GM18505 (cell line): ENCODE results near the gene RASL10A.

ENCODE experiments used
- ATAC-seq: cut with Tn5 transposase; IDR thresholded peaks from one replicate; pipeline ENCODE4 v1.9.1; 2021; ENCODE audit not compliant: unreplicated experiment
- POLR2A ChIP-seq: IDR thresholded peaks from 4 replicates; pipeline ENCODE4 v1.6.1; 2011; ENCODE audit warnings: borderline replicate concordance; ENCODE audit not compliant: insufficient read depth, insufficient read length; ENCODE audit errors: extremely low read depth

The RASL10A gene

GRCh38 chr22:29309332-29310064 is 6.0 kb downstream of the RASL10A start:
- TF ChIP-seq POLR2A: no peak
- ATAC-seq: no peak

GRCh38 chr22:29308791-29309262 is 6.7 kb downstream of the RASL10A start:
- no peak for ATAC-seq
- no peak for TF ChIP-seq POLR2A

- no peak for ATAC-seq
- TF ChIP-seq POLR2A: no peak
These were observed 7.2 kb downstream of the RASL10A start for GRCh38 chr22:29308148-29308790.

GRCh38 chr22:29307596-29308147 is 7.8 kb downstream of the RASL10A start:
- no peak for ATAC-seq
- TF ChIP-seq POLR2A: no peak

DNA sequence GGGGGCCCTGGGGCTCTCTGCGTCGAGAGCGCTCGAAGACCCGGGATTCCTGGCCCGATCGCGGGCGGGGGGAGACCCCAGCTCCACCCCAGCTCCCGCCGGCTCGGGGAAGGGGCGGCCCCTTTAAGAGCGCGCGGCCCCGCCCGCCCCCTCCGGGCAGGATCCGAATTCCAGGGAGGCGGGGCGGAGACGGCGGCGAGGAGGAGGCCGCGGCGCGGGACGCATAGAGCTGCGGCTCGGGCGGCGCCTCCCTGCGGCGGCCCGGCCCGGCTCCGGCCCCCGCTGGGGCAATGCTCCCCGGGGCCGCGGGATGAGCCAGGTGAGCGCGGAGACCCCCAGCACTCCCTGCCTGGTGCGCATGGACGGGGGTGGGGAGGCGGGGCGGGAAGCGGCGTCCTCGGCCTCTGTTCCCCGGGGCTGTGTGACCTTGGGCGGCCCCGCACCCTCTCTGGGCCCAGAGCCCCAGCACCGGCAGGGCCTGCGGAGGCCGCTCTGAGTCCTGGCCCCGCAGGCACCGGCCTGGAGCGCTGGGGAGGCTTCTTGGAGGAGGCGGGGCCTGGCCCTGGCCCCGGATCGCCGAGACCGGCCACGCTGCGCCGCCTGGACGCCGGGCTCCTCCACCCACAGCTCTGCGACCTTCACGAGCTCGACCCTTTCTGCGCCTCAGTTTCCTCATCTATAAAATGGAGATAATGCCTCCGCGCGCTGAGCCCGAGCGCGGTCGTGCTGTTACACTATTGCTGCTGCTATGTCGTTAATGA is 8.5 kb downstream of the RASL10A start:
- TF ChIP-seq POLR2A: no peak
- no peak for ATAC-seq

DNA sequence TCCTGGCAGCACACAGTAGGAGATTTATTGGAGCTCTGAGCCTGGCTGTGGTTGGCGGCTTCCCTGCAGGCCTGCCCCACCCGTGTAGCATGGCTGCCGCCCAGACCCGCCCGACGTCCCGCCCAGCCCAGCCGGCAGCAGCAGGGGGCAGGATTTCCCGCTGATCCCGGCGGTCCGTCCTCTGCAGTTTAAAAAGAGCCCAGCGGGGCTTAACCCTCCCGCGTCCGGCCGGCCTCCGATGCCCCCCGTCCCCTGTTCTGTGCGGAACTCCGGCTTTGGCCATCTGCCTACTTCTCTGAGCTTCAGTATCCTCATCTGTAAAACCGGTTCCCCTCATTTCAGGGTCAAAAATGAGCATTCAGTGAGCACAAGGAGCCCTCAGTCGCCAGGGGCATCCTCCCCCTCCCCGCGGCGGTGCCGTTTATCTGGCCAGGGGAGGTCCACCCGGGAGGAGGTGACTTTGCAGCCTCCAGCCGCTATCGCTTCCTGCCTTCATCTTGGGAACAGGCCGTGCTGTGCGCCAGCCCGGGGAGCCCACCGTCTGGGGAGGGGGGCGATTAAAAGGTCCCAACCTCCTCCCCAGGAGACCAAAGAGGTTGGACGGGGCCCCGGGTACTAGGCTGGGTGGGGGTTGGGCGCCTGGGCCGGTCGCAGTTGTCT is 9.2 kb downstream of the RASL10A start, which contains the start of gene GAS2L1:
TSS of gene GAS2L1 (plus strand) at position 476 of the 660 bp plus-strand sequence. CDS start 1,456 bp downstream, outside the sequence.
- TF ChIP-seq POLR2A: no peak
- no peak for ATAC-seq

GRCh38 chr22:29305836-29306174 is 9.7 kb downstream of the RASL10A start:
- no peak for ATAC-seq
- no peak for TF ChIP-seq POLR2A

DNA sequence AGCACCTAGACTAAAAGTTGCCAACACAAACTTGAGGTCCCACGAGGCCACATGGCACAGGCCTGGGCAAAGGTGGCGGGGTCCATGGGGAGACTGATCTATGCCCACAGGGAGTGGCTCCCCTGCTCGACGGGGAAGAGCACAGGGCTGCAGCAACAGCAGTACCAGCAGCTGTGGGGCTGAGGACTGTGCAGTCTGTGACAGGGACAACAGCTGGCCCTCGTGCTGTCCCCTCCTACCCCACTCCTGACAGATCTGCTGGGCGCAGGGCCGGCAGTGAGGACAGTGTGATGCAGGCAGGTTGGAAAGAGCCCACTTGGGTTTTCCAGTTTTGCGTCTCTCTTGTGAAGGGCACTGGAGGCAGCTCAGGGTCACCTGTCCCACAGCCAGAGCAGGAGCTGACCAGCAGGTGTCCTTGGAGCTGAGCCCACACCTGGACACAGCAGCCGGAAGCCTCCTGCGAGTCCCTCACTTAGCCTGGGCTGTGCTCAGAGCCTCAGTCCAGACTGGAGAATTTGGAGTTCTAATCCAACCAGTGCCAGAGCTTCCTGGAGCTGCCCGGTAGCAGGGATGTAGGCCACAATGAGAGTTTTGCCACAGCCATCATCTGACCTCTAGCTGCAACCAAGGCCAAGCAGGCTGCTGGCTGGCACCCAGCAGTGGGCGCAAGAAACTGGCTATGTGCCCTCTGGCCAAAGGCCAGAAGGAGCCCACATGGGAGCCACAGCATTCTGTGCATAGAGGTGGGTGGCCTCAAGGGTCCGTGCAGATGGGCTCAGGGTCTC is 12.6 kb downstream of the RASL10A start:
- no peak for ATAC-seq

GRCh38 chr22:29302402-29302680 is 13.2 kb downstream of the RASL10A start:
- no peak for ATAC-seq
- TF ChIP-seq POLR2A: no peak

More for the DNA sequence above, 12.6 kb downstream of the RASL10A start:
- no peak for TF ChIP-seq POLR2A

DNA sequence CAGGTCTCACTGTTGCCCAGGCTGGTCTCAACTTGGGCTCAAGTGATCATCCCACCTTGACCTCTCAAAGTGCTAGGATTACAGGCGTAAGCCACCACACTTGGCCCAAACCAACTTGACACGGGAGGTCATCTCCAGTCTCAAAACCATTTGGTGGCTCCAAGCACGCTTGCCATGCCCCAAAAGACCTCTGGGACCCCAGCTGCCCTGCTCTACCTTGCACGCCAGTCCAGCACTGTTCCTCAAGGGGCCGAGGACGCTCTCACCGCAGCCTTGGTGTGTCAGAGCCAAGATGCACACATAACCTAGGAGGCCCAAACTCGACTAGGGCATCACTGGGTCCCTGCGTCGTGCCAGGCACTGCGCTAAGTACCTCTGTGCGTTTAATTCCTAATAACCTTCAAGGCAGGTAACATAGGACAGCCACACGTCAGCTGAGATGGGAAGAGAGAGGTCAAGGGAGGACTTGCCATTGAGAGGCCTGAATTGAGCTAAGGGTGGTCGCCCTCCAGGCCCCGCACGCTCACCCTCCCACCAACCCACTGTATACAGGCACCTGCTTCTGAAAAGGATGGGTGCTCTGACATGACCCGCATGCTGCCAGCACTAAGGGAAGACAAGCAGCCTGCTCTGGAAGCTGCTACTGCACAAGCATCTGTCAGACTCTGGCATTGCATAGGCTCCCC is 13.6 kb downstream of the RASL10A start:
- no peak for TF ChIP-seq POLR2A
- ATAC-seq: no peak

GRCh38 chr22:29300807-29301601 is 14.5 kb downstream of the RASL10A start:
- no peak for ATAC-seq
- no peak for TF ChIP-seq POLR2A

GRCh38 chr22:29300467-29300806 is 15.1 kb downstream of the RASL10A start:
- ATAC-seq: no peak
- no peak for TF ChIP-seq POLR2A
